Subcutaneous abdominal adipose tissue (tissue), 5 donors: ENCODE results near the gene LRP1B.

Experiments
- H3K27ac ChIP-seq: one replicate; pipeline ENCODE4 v1.7.0; 2013; ENCODE audit warnings: low read depth, mild to moderate bottlenecking, inconsistent platforms, low read length, moderate library complexity
- H3K27me3 ChIP-seq, 5 donors: one replicate each; pipeline ENCODE4 v1.7.0; 2013; ENCODE audit warnings: low read length in 5 of 5, inconsistent platforms in 1 of 5; ENCODE audit not compliant: control insufficient read depth in 5 of 5, insufficient read depth in 4 of 5
- H3K36me3 ChIP-seq, 5 donors: one replicate each; pipeline ENCODE4 v1.7.0; 2013; ENCODE audit warnings: low read length in 5 of 5; ENCODE audit not compliant: control insufficient read depth in 5 of 5, insufficient read depth in 5 of 5
- H3K4me1 ChIP-seq, 5 donors: one replicate each; pipeline ENCODE4 v1.7.0; 2013; ENCODE audit warnings: low read length in 5 of 5, mild to moderate bottlenecking in 3 of 5, moderate library complexity in 1 of 5; ENCODE audit not compliant: control insufficient read depth in 5 of 5, insufficient read depth in 5 of 5
- H3K4me3 ChIP-seq, 5 donors: one replicate each; pipeline ENCODE4 v1.7.0; 2013; ENCODE audit warnings: low read length in 5 of 5, low read depth in 1 of 5
- H3K9ac ChIP-seq, 5 donors: one replicate each; pipeline ENCODE4 v1.7.0; 2013; ENCODE audit warnings: low read length in 5 of 5, mild to moderate bottlenecking in 4 of 5, moderate library complexity in 3 of 5
- H3K9me3 ChIP-seq, 5 donors: one replicate each; pipeline ENCODE4 v1.7.0; 2013; ENCODE audit warnings: low read length in 5 of 5; ENCODE audit not compliant: control insufficient read depth in 5 of 5
- donor health status: healthy.
- donor health status: healthy.
- donor health status: healthy.
- donor health status: healthy.
- donor health status: healthy.

LRP1B gene

DNA sequence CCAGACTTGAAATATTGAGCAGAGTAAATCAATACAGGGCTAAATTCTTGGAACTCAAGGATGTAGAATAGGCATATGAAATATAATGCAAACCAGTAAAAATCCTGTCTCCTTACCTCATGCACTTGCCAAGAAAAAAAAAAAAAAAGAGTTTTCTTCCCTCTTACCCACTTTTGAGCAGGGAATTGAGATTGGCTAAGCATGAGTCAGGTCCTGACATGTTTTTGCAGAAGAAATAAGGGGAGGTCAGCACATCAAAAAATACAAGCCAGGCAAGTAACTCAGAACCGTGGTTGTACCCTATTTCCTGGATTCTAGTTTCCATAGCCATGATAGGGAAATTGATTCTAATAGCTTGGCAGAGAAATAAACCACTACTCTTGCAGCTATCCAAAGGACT is 1526.7 kb downstream of the LRP1B start:
- Histone ChIP-seq H3K9me3 (no peaks in the 10 kb centered on the region), H3K36me3 (no peaks in the 10 kb centered on the region), H3K27me3 (no peaks in the 10 kb centered on the region), H3K4me1 (peaks cover 0 to 6% (median 0%) of the 10 kb centered on the region in 5 donors), H3K4me3 (peak overlapping the region in 1 of 5 donors; percentile 11), H3K27ac (no peak overlapping the region), H3K9ac (no peak overlapping the region)

DNA sequence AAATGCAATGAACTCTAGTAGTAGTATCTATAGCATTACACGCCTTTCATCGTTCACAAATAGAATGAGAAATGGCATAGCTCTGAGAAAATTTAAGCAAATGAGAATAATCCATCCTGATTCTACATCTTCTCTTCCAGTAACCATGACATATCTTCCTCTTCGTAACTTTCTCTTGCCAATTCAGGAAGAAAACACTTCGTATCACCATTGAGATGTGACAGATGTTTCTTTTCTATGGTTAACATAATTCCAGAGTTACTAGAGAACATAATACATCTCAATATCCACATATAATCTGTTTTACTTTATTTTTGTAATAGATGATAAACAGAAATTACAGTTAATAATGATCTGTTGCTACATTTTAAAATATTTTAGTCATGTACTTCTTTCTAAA is 1527.4 kb downstream of the LRP1B start:
- H3K4me1 ChIP-seq, result peaks cover 0 to 6% (median 0%) of the 10 kb centered on the region in 5 donors

DNA sequence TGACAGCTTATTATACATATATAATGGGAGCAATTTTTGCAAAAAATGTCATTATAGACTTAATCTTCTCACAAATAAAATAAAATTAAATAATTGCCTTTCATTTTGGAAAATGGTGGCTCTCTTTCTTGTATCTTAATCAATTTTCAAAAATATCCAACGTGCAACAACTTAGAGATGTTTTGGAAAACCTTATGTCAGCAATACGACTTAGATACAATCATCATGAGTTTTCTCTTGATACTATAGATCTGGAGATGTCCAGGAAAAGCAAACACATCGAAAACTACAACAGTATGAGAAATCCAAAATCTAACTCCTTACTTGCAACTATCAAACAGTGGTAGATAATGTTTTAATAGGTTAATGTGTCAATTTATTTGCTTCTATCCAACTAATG is 1529.0 kb downstream of the LRP1B start:
- Histone ChIP-seq H3K27ac (no peak overlapping the region), H3K4me1 (peaks cover 0 to 6% (median 0%) of the 10 kb centered on the region in 5 donors), H3K9me3 (no peaks in the 10 kb centered on the region), H3K4me3 (no peak overlapping the region), H3K27me3 (no peaks in the 10 kb centered on the region), H3K36me3 (no peaks in the 10 kb centered on the region), H3K9ac (no peak overlapping the region)

More for the DNA sequence above, 1527.4 kb downstream of the LRP1B start:
- H3K4me3 ChIP-seq, result no peak overlapping the region
- no peak overlapping the region for H3K27ac ChIP-seq
- H3K27me3 ChIP-seq, result no peaks in the 10 kb centered on the region
- no peak overlapping the region for H3K9ac ChIP-seq
- H3K36me3 ChIP-seq, result no peaks in the 10 kb centered on the region
- H3K9me3 ChIP-seq, result no peaks in the 10 kb centered on the region

DNA sequence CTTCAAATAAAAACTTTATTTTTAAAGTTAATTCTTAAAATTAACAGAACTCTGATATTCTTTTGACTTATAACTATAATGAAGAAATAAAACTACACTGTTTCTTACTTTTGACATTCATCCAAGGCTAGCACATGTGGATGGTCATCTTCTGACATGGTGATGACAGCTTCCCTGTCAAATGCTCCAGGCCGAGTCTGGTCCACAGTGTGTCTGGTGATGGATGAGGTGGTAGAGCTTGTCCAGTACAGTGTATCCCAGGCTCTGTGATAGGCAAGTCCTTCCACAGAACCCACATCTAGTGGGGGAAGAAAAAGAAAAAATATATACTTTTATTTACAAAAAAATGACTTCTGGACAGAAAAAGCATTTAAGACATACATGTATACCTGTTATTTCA is 1529.5 kb downstream of the LRP1B start:
- Histone ChIP-seq H3K27ac (no peak overlapping the region), H3K36me3 (no peaks in the 10 kb centered on the region), H3K4me1 (peaks cover 0 to 6% (median 0%) of the 10 kb centered on the region in 5 donors), H3K9ac (no peak overlapping the region), H3K9me3 (no peaks in the 10 kb centered on the region), H3K4me3 (no peak overlapping the region), H3K27me3 (no peaks in the 10 kb centered on the region)

DNA sequence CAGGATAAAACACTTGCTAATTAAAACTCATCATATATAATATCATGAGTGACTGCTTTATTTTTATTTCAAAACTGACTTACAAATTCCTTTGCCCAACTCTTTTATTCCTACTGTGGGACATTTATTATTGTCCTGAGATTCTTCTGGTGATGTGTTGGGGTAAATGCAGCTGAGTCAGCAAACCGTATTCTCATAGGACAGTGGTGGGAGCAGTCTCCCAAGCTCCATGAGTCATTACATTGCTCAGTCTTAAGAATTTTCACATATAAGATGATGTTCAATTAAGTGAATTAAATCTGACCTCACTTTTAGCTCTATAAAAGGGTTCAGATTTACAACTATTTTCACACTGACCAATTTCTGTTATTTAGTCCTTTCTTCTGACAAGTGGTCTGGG is 1530.7 kb downstream of the LRP1B start:
- no peak overlapping the region for H3K27ac ChIP-seq
- no peaks in the 10 kb centered on the region for H3K9me3 ChIP-seq
- H3K27me3 ChIP-seq, result no peaks in the 10 kb centered on the region
- no peaks in the 10 kb centered on the region for H3K36me3 ChIP-seq
- H3K4me3 ChIP-seq, result no peak overlapping the region
- H3K4me1 ChIP-seq, result peaks cover 0 to 6% (median 0%) of the 10 kb centered on the region in 5 donors
- no peak overlapping the region for H3K9ac ChIP-seq

DNA sequence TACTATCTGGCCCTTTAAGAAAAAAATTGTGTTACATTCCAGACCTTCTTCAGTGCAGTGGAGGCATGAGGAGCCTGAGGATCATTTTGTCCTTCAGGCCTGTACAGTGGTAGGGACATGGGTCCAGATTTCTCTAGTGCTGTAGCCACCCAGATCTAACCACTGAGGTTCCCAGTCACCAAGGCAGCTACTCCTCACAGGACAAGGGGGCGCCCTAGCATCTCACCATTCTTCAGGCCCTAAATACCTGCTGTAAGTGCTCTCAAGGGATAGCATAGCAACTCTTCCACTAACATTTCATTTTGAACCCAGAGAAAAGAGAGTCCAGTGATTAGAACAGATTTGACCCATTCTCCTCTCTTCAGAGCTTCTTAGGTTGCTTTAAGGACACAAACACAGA is 1533.0 kb downstream of the LRP1B start:
- Histone ChIP-seq H3K9ac (no peak overlapping the region), H3K4me1 (no peaks in the 10 kb centered on the region), H3K9me3 (no peaks in the 10 kb centered on the region), H3K27ac (no peak overlapping the region), H3K4me3 (no peak overlapping the region), H3K27me3 (no peaks in the 10 kb centered on the region), H3K36me3 (no peaks in the 10 kb centered on the region)

DNA sequence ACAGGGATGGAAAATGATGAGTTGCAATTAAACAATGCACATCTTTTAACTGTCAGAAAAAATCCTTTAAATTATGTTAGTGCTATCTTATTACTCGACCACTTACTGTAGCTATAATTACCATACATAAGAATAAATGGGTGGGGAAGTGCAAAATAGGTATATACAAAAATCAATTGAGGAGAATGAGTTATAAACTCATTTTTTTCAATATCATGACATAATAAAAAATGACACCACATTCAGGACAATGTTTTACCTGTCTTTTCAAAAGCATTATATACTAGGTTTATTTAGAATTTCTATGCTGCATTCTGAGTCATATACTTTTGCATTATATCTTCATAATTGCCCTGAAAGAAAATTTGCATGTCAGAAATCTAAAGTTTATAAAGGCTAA is 1533.6 kb downstream of the LRP1B start:
- Histone ChIP-seq H3K9ac (no peak overlapping the region), H3K4me3 (no peak overlapping the region), H3K36me3 (no peaks in the 10 kb centered on the region), H3K9me3 (no peaks in the 10 kb centered on the region), H3K27me3 (no peaks in the 10 kb centered on the region), H3K27ac (no peak overlapping the region), H3K4me1 (no peaks in the 10 kb centered on the region)

DNA sequence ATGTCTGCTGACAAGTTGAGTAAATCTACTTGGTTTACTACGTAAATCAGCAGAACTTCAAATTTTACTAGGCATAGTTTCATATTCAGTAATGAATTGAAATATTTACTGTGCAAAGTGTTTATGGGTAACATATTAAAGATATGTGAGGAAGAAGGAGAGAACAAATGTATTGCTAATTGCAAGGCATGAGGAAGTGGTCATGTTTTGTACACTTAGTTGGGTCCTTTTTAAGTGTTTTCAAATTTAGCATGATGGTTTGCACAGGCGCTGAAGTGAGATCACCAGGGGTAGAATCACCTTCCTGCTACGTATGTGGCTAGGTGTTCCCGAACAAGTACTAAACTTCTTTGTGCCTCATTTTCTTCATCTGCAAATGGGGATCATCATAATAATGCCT is 1534.4 kb downstream of the LRP1B start:
- no peaks in the 10 kb centered on the region for H3K4me1 ChIP-seq
- H3K27ac ChIP-seq, result no peak overlapping the region
- no peak overlapping the region for H3K9ac ChIP-seq
- no peaks in the 10 kb centered on the region for H3K36me3 ChIP-seq
- H3K9me3 ChIP-seq, result no peaks in the 10 kb centered on the region
- H3K4me3 ChIP-seq, result no peak overlapping the region
- no peaks in the 10 kb centered on the region for H3K27me3 ChIP-seq

DNA sequence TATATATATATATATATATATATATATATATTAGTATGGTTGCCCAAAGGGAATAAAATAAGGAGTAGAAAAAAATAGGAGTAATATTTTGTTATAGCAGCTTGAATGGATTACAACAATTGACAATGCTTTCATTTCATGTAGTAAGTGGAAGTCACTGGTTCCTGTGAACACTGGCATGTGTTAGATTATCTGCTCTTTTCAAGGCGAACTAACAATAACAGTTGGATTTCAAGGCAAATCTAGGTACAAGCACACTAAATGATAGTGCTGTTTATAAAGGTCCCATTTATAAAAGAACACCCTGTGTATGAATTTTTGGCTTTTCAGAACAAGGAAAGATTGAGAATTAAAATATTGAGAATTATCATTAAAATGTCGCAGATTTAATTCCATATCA is 1535.7 kb downstream of the LRP1B start:
- H3K27ac ChIP-seq, result no peak overlapping the region
- no peak overlapping the region for H3K4me3 ChIP-seq
- no peaks in the 10 kb centered on the region for H3K9me3 ChIP-seq

DNA sequence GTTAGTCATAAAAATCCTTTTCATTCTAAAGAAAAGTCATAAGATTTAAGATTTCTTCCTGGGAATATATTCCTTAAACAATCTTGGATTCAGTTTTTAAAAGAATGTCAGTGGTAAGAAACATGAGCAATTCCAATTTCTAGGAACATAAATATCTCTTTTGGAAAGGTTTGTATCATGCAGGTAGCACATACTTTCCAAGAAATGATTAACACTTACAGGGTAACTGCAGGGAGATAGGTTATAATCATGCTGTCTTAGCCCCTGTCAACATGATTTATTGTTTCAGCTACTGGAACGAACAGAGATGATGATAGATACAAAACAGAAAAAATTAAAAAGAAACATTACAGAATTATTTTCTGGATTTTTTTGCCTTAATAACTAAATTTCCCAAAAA is 1537.7 kb downstream of the LRP1B start:
- H3K36me3 ChIP-seq, result no peaks in the 10 kb centered on the region
- no peaks in the 10 kb centered on the region for H3K27me3 ChIP-seq
- H3K9me3 ChIP-seq, result no peaks in the 10 kb centered on the region
- H3K9ac ChIP-seq, result no peak overlapping the region
- H3K4me1 ChIP-seq, result no peaks in the 10 kb centered on the region
- no peak overlapping the region for H3K4me3 ChIP-seq
- H3K27ac ChIP-seq, result no peak overlapping the region

More for the DNA sequence above, 1535.7 kb downstream of the LRP1B start:
- Histone ChIP-seq H3K27me3 (no peaks in the 10 kb centered on the region), H3K4me1 (no peaks in the 10 kb centered on the region), H3K36me3 (no peaks in the 10 kb centered on the region), H3K9ac (no peak overlapping the region)

DNA sequence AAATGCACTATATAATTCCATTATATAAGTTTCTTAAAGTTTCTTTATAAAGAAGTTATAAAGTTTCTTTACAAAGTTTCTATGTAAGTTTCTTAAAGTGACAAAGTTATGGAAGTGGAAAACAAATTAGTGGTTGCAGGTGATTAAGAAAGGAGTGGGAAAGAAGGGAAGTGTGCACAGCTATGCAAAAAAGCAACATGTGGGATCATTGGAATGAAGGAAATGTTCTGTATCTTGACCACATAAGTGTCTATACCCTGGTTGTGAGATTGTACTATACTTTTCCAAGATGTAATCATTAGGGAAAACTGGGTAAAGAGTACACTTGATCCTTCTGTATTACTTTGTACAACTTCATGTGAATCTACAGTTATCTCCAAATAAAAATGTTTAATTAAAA is 1541.1 kb downstream of the LRP1B start:
- H3K27ac ChIP-seq, result no peak overlapping the region
- no peaks in the 10 kb centered on the region for H3K27me3 ChIP-seq
- no peaks in the 10 kb centered on the region for H3K9me3 ChIP-seq
- H3K36me3 ChIP-seq, result no peaks in the 10 kb centered on the region
- H3K9ac ChIP-seq, result no peak overlapping the region
- no peak overlapping the region for H3K4me3 ChIP-seq
- no peaks in the 10 kb centered on the region for H3K4me1 ChIP-seq
